WERI-Rb-1 (cell line): ENCODE data around the gene UNC5C.
"Not testable (repeated sequence)": the region's sequence is repeated elsewhere in the genome, so short reads cannot be mapped to it uniquely, and the experiment has no call there.

ENCODE experiments used
- DNase-seq: peaks from one replicate; pipeline ENCODE4 v3.0.0-alpha.2; 2020
- H3K27ac ChIP-seq: fragments of 250-450 bp; sonication (Bioruptor Pico); 2 replicates; pipeline ENCODE4 v1.5.1; 2020; ENCODE audit warnings: mild to moderate bottlenecking, moderate library complexity
- H3K27me3 ChIP-seq: fragments of 250-450 bp; sonication (Bioruptor Pico); 2 replicates; pipeline ENCODE4 v1.5.1; 2021; ENCODE audit warnings: mild to moderate bottlenecking, low read depth, moderate library complexity; ENCODE audit not compliant: insufficient read depth, severe bottlenecking
- H3K36me3 ChIP-seq: fragments of 250-450 bp; sonication (Bioruptor Pico); 2 replicates; pipeline ENCODE4 v1.5.1; 2020; ENCODE audit warnings: mild to moderate bottlenecking, moderate library complexity
- H3K4me3 ChIP-seq: 2 replicates; pipeline ENCODE4 v1.5.1; 2011; ENCODE audit warnings: low read depth, mild to moderate bottlenecking, control low read depth, low read length
- H3K9me3 ChIP-seq: fragments of 250-450 bp; sonication (Bioruptor Pico); 2 replicates; pipeline ENCODE4 v1.5.1; 2021; ENCODE audit warnings: mild to moderate bottlenecking, moderate library complexity; ENCODE audit not compliant: severe bottlenecking
- TF ChIP-seq, protein P1 (sequence below): IDR thresholded peaks from 2 replicates; pipeline ENCODE4 v1.5.1; 2011; ENCODE audit warnings: low read depth, mild to moderate bottlenecking, control low read depth, inconsistent platforms, low read length

Gene UNC5C

DNA sequence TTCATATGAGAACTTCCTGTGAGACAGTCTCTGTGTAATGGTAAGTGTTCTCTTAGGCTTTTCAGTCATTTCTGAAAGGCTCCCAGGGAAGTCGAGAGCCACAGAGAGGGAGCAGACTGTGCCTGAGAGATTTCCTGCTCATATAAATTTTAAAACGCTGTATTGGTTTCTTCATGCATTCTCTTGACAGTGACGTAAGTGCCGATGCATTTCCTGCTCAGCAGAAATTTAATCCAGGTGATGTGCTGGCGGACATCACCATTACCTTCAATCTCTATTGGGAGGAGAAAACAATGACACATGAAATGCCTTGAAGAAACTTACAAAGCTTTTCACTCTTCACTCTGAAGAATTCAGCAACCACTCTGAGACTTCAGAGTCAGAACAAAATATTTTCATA, 407.4 kb downstream of the UNC5C start:
- Histone ChIP-seq H3K27me3 (no peaks in the 10 kb centered on the region), H3K27ac (no peak overlapping the region), H3K36me3 (no peaks in the 10 kb centered on the region), H3K9me3 (peaks cover 8% of the 10 kb centered on the region), H3K4me3 (no peak overlapping the region)
- no peak for DNase-seq
- TF ChIP-seq, protein P1, sequence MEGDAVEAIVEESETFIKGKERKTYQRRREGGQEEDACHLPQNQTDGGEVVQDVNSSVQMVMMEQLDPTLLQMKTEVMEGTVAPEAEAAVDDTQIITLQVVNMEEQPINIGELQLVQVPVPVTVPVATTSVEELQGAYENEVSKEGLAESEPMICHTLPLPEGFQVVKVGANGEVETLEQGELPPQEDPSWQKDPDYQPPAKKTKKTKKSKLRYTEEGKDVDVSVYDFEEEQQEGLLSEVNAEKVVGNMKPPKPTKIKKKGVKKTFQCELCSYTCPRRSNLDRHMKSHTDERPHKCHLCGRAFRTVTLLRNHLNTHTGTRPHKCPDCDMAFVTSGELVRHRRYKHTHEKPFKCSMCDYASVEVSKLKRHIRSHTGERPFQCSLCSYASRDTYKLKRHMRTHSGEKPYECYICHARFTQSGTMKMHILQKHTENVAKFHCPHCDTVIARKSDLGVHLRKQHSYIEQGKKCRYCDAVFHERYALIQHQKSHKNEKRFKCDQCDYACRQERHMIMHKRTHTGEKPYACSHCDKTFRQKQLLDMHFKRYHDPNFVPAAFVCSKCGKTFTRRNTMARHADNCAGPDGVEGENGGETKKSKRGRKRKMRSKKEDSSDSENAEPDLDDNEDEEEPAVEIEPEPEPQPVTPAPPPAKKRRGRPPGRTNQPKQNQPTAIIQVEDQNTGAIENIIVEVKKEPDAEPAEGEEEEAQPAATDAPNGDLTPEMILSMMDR, result no peak

DNA sequence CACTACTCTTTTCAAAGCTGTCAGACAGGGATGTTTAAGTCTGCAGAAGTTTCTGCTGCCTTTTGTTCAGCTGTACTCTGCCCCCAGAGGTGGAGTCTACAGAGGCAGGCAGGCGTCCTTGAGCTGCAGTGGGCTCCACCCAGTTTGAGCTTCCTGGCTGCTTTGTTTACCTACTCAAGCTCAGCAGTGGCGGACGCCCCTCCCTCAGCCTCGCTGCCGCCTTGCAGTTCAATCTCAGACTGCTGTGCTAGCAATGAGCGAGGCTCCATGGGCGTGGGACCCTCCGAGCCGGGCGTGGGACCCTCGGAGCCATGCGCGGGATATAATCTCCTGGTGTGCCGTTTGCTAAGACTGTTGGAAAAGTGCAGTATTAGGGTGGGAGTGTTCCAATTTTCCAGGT, 409.3 kb downstream of the UNC5C start:
- H3K27ac ChIP-seq, DNase-seq, H3K4me3 ChIP-seq, H3K27me3 ChIP-seq, H3K36me3 ChIP-seq: not testable (repeated sequence)
- peaks cover 13% of the 10 kb centered on the region for H3K9me3 ChIP-seq

DNA sequence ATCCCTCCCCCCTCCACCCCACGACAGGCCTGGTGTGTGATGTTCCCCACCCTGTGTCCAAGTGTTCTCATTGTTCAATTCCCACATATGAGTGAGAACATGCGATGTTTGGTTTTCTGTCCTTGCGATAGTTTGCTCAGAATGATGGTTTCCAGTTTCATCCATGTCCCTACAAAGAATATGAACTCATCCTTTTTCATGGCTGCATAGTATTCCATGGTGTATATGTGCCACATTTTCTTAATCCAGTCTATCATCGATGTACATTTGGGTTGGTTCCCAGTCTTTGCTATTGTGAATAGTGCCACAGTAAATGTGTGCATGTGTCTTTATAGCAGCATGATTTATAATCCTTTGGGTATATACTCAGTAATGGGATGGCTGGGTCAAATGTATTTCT, 414.8 kb downstream of the UNC5C start:
- peaks cover 11% of the 10 kb centered on the region for H3K9me3 ChIP-seq
- not testable (repeated sequence) for DNase-seq, H3K4me3 ChIP-seq, H3K36me3 ChIP-seq, H3K27me3 ChIP-seq, H3K27ac ChIP-seq

DNA sequence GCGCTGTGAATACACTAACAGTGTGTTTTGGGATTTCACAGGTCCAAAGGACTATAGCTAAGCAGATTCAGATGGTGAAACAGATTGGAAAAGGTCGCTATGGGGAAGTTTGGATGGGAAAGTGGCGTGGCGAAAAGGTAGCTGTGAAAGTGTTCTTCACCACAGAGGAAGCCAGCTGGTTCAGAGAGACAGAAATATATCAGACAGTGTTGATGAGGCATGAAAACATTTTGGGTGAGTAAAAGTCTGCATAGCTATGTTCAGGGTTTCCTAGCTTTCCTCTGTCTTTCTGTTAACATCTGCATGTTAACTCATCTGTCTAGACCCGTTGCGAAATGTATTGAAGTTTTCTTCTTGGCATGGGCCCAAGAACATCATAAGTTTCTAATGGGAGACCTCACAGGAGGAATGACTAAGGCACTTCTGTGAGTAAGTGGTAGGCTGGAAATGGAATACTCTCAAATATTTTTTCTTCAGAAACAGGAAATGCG, 418.9 kb downstream of the UNC5C start:
- no peak for DNase-seq

DNA sequence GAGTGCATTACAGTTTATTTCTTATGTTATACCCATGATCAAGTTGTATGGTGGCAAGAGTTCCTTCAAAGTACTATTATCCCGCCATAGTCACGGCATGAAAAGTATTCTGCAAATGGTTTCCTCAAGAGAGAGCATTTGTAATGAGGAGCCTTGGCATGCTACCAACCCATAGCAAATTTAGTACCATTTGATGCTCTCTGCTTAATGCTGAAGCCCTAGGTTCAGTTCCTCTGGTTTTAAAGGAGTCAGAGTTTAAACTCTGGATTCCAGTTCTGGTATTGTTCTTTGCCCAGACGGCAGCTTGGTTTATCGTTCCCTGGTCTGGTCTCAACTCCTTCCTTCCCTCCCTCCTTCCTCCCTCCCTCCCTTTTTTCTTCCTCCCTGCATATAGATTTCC, 419.7 kb downstream of the UNC5C start:
- TF ChIP-seq, protein P1, result no peak
- no peak overlapping the region for H3K27ac ChIP-seq
- no peaks in the 10 kb centered on the region for H3K27me3 ChIP-seq
- no peak for DNase-seq
- H3K36me3 ChIP-seq, result no peaks in the 10 kb centered on the region
- H3K9me3 ChIP-seq, result peaks cover 2% of the 10 kb centered on the region
- H3K4me3 ChIP-seq, result no peak overlapping the region

More for the DNA sequence above, 418.9 kb downstream of the UNC5C start:
- Histone ChIP-seq H3K9me3 (peaks cover 8% of the 10 kb centered on the region), H3K36me3 (no peaks in the 10 kb centered on the region), H3K4me3 (no peak overlapping the region), H3K27ac (no peak overlapping the region), H3K27me3 (no peaks in the 10 kb centered on the region)
- TF ChIP-seq, protein P1, result no peak

DNA sequence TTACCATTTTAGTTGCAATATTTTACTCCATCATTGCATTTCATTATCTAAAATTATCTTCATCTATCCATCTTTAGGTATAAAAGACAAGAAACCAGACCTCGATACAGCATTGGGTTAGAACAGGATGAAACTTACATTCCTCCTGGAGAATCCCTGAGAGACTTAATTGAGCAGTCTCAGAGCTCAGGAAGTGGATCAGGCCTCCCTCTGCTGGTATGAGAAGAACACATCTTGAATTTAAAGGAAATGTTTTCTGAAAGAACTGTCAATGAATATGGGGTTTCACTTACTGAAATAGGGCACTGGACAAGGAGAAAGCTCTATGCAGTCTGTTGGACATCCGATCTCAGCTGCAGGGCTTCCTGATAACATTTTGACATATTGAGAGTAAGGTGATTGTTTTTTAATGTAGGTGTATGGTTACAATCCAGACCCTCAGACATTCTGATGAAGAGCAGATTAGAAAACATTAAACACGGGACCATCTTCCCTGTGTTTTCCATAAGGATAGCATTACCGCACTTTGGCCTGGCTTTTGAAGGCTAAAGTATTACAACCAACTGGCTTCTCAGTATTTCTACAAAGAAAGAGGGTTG, 423.8 kb downstream of the UNC5C start:
- H3K36me3 ChIP-seq, result no peaks in the 10 kb centered on the region
- no peak overlapping the region for H3K4me3 ChIP-seq
- no peaks in the 10 kb centered on the region for H3K9me3 ChIP-seq
- peak; percentile 60 for DNase-seq
- TF ChIP-seq, protein P1, result peak; percentile 67
- no peaks in the 10 kb centered on the region for H3K27me3 ChIP-seq
- no peak overlapping the region for H3K27ac ChIP-seq

DNA sequence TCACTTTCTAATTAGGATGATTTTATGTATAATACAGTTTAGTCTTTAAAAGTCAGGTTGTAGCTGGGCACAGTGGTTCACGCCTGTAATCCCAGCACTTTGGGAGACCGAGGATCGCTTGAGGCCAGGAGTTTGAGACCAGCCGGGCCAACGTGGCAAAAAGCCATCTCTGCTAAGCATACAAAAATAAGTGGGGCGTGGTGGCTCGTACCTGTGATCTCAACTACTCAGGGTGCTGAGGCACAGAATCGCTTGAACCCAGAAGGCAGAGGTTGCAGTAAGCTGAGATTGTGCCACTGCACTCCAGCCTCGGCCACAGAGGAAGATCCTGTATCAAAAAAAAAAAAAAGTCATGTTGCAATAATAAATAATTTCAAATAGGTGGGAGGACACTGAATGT, 426.8 kb downstream of the UNC5C start:
- H3K27ac ChIP-seq, result no peak overlapping the region
- no peak overlapping the region for H3K4me3 ChIP-seq
- no peaks in the 10 kb centered on the region for H3K9me3 ChIP-seq
- H3K27me3 ChIP-seq, result no peaks in the 10 kb centered on the region
- DNase-seq, result no peak
- H3K36me3 ChIP-seq, result no peaks in the 10 kb centered on the region
- TF ChIP-seq, protein P1, result no peak
